ENCODE results near the gene KTI12. TPM values are rescaled to one million over a fixed set of nuclear protein-coding genes. Genes with fewer than 3 reads are reported as not detected.

The KTI12 gene
- total and polyA plus RNA-seq, 2 experiments from 2014 or later: 8.3 to 10.7 TPM

DNA sequence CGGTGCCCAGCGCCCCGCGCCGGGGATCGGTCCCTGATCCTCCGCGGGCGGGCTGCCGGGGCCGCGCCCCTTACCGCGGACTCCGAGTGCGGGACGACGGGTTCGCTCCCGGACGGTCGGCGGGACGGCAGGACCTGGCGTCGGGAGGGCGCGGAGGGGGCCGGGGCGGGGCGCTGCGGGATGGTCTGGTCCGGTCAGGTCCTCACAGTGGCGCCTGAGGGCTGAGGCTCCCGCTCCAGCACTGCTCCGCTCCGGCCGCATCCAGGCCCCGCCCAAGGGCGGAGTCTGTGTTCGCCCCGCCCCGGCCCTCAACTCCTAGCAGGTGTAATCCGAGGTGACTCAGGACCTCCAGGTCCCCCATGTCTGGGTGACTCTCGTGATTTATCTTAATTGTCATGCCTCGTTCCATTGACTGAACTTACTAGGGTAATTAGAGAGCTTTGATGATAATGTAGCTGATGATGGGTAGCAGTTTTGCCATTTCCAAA lies 43.1 kb downstream of the KTI12 start, which contains the start of gene RAB3B:
RAB3B (minus strand) TSS at position 223 of the 488 bp plus-strand sequence. CDS start 13,583 bp downstream, outside the sequence.
- DNase-seq: peak; percentile 82
- Histone ChIP-seq H3K36me3 (ENCODE audit: low read depth) (0 out of 2 replicates have a peak, but pooled peaks cover 4% of the 10 kb centered on the region), H3K27me3 (replicated peaks; ENCODE audit: insufficient read depth) (no peaks in the 10 kb centered on the region), H3K4me1 (ENCODE audit: insufficient read depth) (no peaks in the 10 kb centered on the region), H3K9me3 (ENCODE audit: low read depth) (no peaks in the 10 kb centered on the region), H2AFZ (peak within 1 kb of the TSS; percentile 84), H4K20me1 (ENCODE audit: insufficient read depth) (no peaks in the 10 kb centered on the region), H3F3A (ENCODE audit: insufficient read depth) (0 out of 2 replicates have a peak, but pooled peaks cover 3% of the 10 kb centered on the region), H3K9ac (peak within 1 kb of the TSS; percentile 77), H3K9me2 (ENCODE audit: insufficient read depth) (no peaks in the 10 kb centered on the region), H3K79me2 (ENCODE audit: insufficient read depth) (peaks cover 49% of the 10 kb centered on the region), H3K27ac (no peak within 1 kb of the TSS), H3K4me3 (peak within 1 kb of the TSS; percentile 89), H3K4me2 (ENCODE audit: unreplicated experiment) (peak within 1 kb of the TSS; percentile 68)
- 1% methylated on average over 35 to 44 of the region's 46 CpGs for WGBS, 2 experiments (ENCODE audit: low coverage in 1 of 2, low lambda C conversion rate in 2 of 2, missing lambda C conversion rate in 2 of 2)
- TF ChIP-seq EZH2 (IDR thresholded peaks at IDR 0.05; ENCODE audit: insufficient read depth, poor library complexity, severe bottlenecking) (no peak), EZH2phosphoT487 (IDR thresholded peaks at IDR 0.05; ENCODE audit: insufficient read depth, low read depth) (no peak)
- in situ Hi-C loops (cut with MboI): no loop called here

GRCh38 chr1:51989582-51990477 lies 43.8 kb downstream of the KTI12 start:
- Histone ChIP-seq H3K36me3 (ENCODE audit: low read depth) (0 out of 2 replicates have a peak, but pooled peaks cover 4% of the 10 kb centered on the region), H4K20me1 (ENCODE audit: insufficient read depth) (no peaks in the 10 kb centered on the region), H3K27ac (no peak overlapping the region), H3K9me2 (ENCODE audit: insufficient read depth) (no peaks in the 10 kb centered on the region), H2AFZ (peak overlapping the region; percentile 84), H3K4me1 (ENCODE audit: insufficient read depth) (no peaks in the 10 kb centered on the region), H3K9me3 (ENCODE audit: low read depth) (no peaks in the 10 kb centered on the region), H3K4me3 (peak overlapping the region; percentile 89), H3K27me3 (replicated peaks; ENCODE audit: insufficient read depth) (no peaks in the 10 kb centered on the region), H3K79me2 (ENCODE audit: insufficient read depth) (peaks cover 56% of the 10 kb centered on the region), H3K9ac (peak overlapping the region; percentile 77), H3F3A (ENCODE audit: insufficient read depth) (0 out of 2 replicates have a peak, but pooled peaks cover 10% of the 10 kb centered on the region), H3K4me2 (ENCODE audit: unreplicated experiment) (peak overlapping the region; percentile 68)
- peak; percentile 25 for DNase-seq
- 6 to 25% methylated on average over 6 to 47 of the region's 47 CpGs for WGBS, 2 experiments (ENCODE audit: low coverage in 1 of 2, low lambda C conversion rate in 2 of 2, missing lambda C conversion rate in 2 of 2)
- TF ChIP-seq EZH2 (IDR thresholded peaks at IDR 0.05; ENCODE audit: insufficient read depth, poor library complexity, severe bottlenecking): no peak
- TF ChIP-seq EZH2phosphoT487 (IDR thresholded peaks at IDR 0.05; ENCODE audit: insufficient read depth, low read depth): no peak
- in situ Hi-C loops (cut with MboI): no loop called here

DNA sequence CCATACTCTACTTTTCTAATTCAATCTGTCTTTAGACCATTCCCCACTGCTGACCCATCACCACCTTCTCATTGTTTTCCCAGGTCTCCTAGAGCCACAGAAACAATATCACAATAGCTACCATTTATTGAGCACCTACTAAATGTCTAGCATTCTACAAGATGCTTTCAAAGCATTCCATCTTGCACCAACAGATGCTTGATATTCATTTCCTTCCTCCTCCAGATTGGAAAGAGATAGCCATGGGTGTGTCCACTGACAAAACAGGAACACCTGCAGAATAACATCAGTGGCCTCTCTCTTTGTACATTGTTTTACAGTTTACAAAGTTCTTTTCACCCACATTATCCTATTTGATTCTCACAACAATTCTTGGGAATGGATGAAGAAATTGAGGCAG lies 45.4 kb downstream of the KTI12 start:
- TF ChIP-seq EZH2phosphoT487 (IDR thresholded peaks at IDR 0.05; ENCODE audit: insufficient read depth, low read depth) (no peak), EZH2 (IDR thresholded peaks at IDR 0.05; ENCODE audit: insufficient read depth, poor library complexity, severe bottlenecking) (no peak)
- Histone ChIP-seq H3K79me2 (ENCODE audit: insufficient read depth) (peaks cover 69% of the 10 kb centered on the region), H3K9ac (no peak overlapping the region), H3K27ac (no peak overlapping the region), H3K4me3 (peak overlapping the region; percentile 89), H3F3A (ENCODE audit: insufficient read depth) (peaks cover 14% of the 10 kb centered on the region; the same call in 1 of the 2 replicates), H3K27me3 (replicated peaks; ENCODE audit: insufficient read depth) (no peaks in the 10 kb centered on the region), H3K9me2 (ENCODE audit: insufficient read depth) (no peaks in the 10 kb centered on the region), H3K4me1 (ENCODE audit: insufficient read depth) (no peaks in the 10 kb centered on the region), H3K36me3 (ENCODE audit: low read depth) (peaks cover 13% of the 10 kb centered on the region; the same call in 1 of the 2 replicates), H3K4me2 (ENCODE audit: unreplicated experiment) (peak overlapping the region; percentile 68), H2AFZ (no peak overlapping the region), H3K9me3 (ENCODE audit: low read depth) (no peaks in the 10 kb centered on the region), H4K20me1 (ENCODE audit: insufficient read depth) (no peaks in the 10 kb centered on the region)
- in situ Hi-C loops (cut with MboI): no loop called here
- DNase-seq: no peak

GRCh38 chr1:51986718-51987117 lies 46.9 kb downstream of the KTI12 start:
- H3K9ac ChIP-seq: no peak overlapping the region
- no peak for DNase-seq
- WGBS, 2 experiments (ENCODE audit: low coverage in 1 of 2, low lambda C conversion rate in 2 of 2, missing lambda C conversion rate in 2 of 2): 75 to 79% methylated on average over 4 of the region's 4 CpGs
- in situ Hi-C loops (cut with MboI): no loop called here
- H3K79me2 ChIP-seq (ENCODE audit: insufficient read depth): peaks cover 81% of the 10 kb centered on the region
- no peak overlapping the region for H2AFZ ChIP-seq
- no peaks in the 10 kb centered on the region for H3K9me3 ChIP-seq (ENCODE audit: low read depth)
- H3F3A ChIP-seq (ENCODE audit: insufficient read depth): peaks cover 14% of the 10 kb centered on the region; the same call in 1 of the 2 replicates
- no peaks in the 10 kb centered on the region for H3K4me1 ChIP-seq (ENCODE audit: insufficient read depth)
- no peaks in the 10 kb centered on the region for H3K27me3 ChIP-seq (replicated peaks; ENCODE audit: insufficient read depth)
- TF ChIP-seq EZH2 (IDR thresholded peaks at IDR 0.05; ENCODE audit: insufficient read depth, poor library complexity, severe bottlenecking): no peak
- no peak for TF ChIP-seq EZH2phosphoT487 (IDR thresholded peaks at IDR 0.05; ENCODE audit: insufficient read depth, low read depth)
- H3K36me3 ChIP-seq (ENCODE audit: low read depth): peaks cover 13% of the 10 kb centered on the region
- no peak overlapping the region for H3K27ac ChIP-seq
- no peak overlapping the region for H3K4me3 ChIP-seq
- no peaks in the 10 kb centered on the region for H4K20me1 ChIP-seq (ENCODE audit: insufficient read depth)
- no peaks in the 10 kb centered on the region for H3K9me2 ChIP-seq (ENCODE audit: insufficient read depth)
- no peak overlapping the region for H3K4me2 ChIP-seq (ENCODE audit: unreplicated experiment)

All from GM23248 (cell line).